ENCODE data around the gene NME1.

Gene NME1

GRCh38 chr17:51147650-51148049 is 5.7 kb upstream of the NME1 start:
- TF ChIP-seq YY1 (IDR thresholded peaks at IDR 0.05; ENCODE audit: low read depth): no peak
- TF ChIP-seq TEAD4 (IDR thresholded peaks at IDR 0.05): no peak
- no peak for TF ChIP-seq ZBTB7A (IDR thresholded peaks at IDR 0.05; ENCODE audit: low read depth)
- TF ChIP-seq RAD21 (IDR thresholded peaks at IDR 0.05; ENCODE audit: low read depth): no peak
- TF ChIP-seq TCF12 (IDR thresholded peaks at IDR 0.05; ENCODE audit: low read depth): no peak
- no peak for TF ChIP-seq MAX (IDR thresholded peaks at IDR 0.05)
- TF ChIP-seq EP300 (IDR thresholded peaks at IDR 0.05; ENCODE audit: borderline replicate concordance): no peak
- no peak for TF ChIP-seq CEBPB (IDR thresholded peaks at IDR 0.05)

- TF ChIP-seq NFIC (IDR thresholded peaks at IDR 0.05) (no peak), FOXM1 (IDR thresholded peaks at IDR 0.05; ENCODE audit: borderline replicate concordance, low read depth) (no peak), USF1 (IDR thresholded peaks at IDR 0.05) (no peak), CREB1 (IDR thresholded peaks at IDR 0.05; ENCODE audit: low read depth) (no peak), ZBTB7A (IDR thresholded peaks at IDR 0.05; ENCODE audit: low read depth) (no peak)
Measured at GRCh38 chr17:51149163-51149562, 4.2 kb upstream of the NME1 start.

- no peak for TF ChIP-seq CEBPB (IDR thresholded peaks at IDR 0.05)
- no peak for TF ChIP-seq ZBTB7A (IDR thresholded peaks at IDR 0.05; ENCODE audit: low read depth)
- TF ChIP-seq EP300 (IDR thresholded peaks at IDR 0.05; ENCODE audit: borderline replicate concordance): no peak
- TF ChIP-seq CREB1 (IDR thresholded peaks at IDR 0.05; ENCODE audit: low read depth): no peak
- TF ChIP-seq FOXM1 (IDR thresholded peaks at IDR 0.05; ENCODE audit: borderline replicate concordance, low read depth): no peak
- TF ChIP-seq TEAD4 (IDR thresholded peaks at IDR 0.05): no peak
- no peak for TF ChIP-seq TCF12 (IDR thresholded peaks at IDR 0.05; ENCODE audit: low read depth)
- TF ChIP-seq MAX (IDR thresholded peaks at IDR 0.05): no peak
- TF ChIP-seq USF1 (IDR thresholded peaks at IDR 0.05): no peak
- TF ChIP-seq EGR1 (IDR thresholded peaks at IDR 0.05): no peak
- no peak for TF ChIP-seq NFIC (IDR thresholded peaks at IDR 0.05)
- TF ChIP-seq REST (IDR thresholded peaks at IDR 0.05; ENCODE audit: low read depth): no peak
- TF ChIP-seq TAF1 (IDR thresholded peaks at IDR 0.05; ENCODE audit: low read depth): no peak
- no peak for TF ChIP-seq RAD21 (IDR thresholded peaks at IDR 0.05; ENCODE audit: low read depth)
- TF ChIP-seq YY1 (IDR thresholded peaks at IDR 0.05; ENCODE audit: low read depth): no peak
Measured at GRCh38 chr17:51150932-51151331, 2.4 kb upstream of the NME1 start.

GRCh38 chr17:51152766-51153209 is 571 bp upstream of the NME1 start:
- TF ChIP-seq CREB1 (IDR thresholded peaks at IDR 0.05; ENCODE audit: low read depth) (peak; percentile 45; the same call in 1 of the 2 replicates), USF1 (IDR thresholded peaks at IDR 0.05) (no peak)

- TF ChIP-seq USF1 (IDR thresholded peaks at IDR 0.05) (no peak), FOXM1 (IDR thresholded peaks at IDR 0.05; ENCODE audit: borderline replicate concordance, low read depth) (no peak)
Measured at GRCh38 chr17:51154176-51154575, 817 bp downstream of the NME1 start.

- TF ChIP-seq MAX (IDR thresholded peaks at IDR 0.05) (no peak), CREB1 (IDR thresholded peaks at IDR 0.05; ENCODE audit: low read depth) (no peak), REST (IDR thresholded peaks at IDR 0.05; ENCODE audit: low read depth) (no peak)
Measured at GRCh38 chr17:51155416-51155815, 2.1 kb downstream of the NME1 start.
